KOPT-K1 (cell line): Measurements from ENCODE around the gene PEX5.

Experiments used
- H3K27ac ChIP-seq: fragments of 200-600 bp; sonication (generic); 2 replicates; pipeline ENCODE4 v1.5.1; 2016; ENCODE audit warnings: antibody characterized with exemption, mild to moderate bottlenecking, low read depth, low read length; ENCODE audit not compliant: poor library complexity, severe bottlenecking
- H3K36me3 ChIP-seq: fragments of 200-600 bp; sonication (generic); 2 replicates; pipeline ENCODE4 v1.5.1; 2017; ENCODE audit warnings: antibody characterized with exemption, mild to moderate bottlenecking, low read length, moderate library complexity; ENCODE audit not compliant: insufficient read depth
- H3K9me3 ChIP-seq: fragments of 200-600 bp; sonication (generic); 2 replicates; pipeline ENCODE4 v1.5.1; 2017; ENCODE audit warnings: antibody characterized with exemption, low read length, mild to moderate bottlenecking; ENCODE audit not compliant: insufficient read depth, poor library complexity, severe bottlenecking

The PEX5 gene

GRCh38 chr12:7189398-7190267 lies at the start of gene PEX5:
TSS of gene PEX5 (plus strand) at chr12:7189686. CDS start at chr12:7190378, 692 bp downstream.
- H3K36me3 ChIP-seq, result peaks cover 34% of the 10 kb centered on the region
- H3K27ac ChIP-seq, result peak within 1 kb of the TSS; percentile 96
- H3K9me3 ChIP-seq, result no peaks in the 10 kb centered on the region

- Histone ChIP-seq H3K36me3 (peaks cover 38% of the 10 kb centered on the region), H3K27ac (no peak overlapping the region), H3K9me3 (no peaks in the 10 kb centered on the region)
Observed at GRCh38 chr12:7141351-7142005, 48.0 kb upstream of the PEX5 start.

GRCh38 chr12:7142056-7142644 lies 47.3 kb upstream of the PEX5 start:
- Histone ChIP-seq H3K36me3 (peaks cover 32% of the 10 kb centered on the region; the same call in 1 of the 2 replicates), H3K9me3 (no peaks in the 10 kb centered on the region), H3K27ac (no peak overlapping the region)

DNA sequence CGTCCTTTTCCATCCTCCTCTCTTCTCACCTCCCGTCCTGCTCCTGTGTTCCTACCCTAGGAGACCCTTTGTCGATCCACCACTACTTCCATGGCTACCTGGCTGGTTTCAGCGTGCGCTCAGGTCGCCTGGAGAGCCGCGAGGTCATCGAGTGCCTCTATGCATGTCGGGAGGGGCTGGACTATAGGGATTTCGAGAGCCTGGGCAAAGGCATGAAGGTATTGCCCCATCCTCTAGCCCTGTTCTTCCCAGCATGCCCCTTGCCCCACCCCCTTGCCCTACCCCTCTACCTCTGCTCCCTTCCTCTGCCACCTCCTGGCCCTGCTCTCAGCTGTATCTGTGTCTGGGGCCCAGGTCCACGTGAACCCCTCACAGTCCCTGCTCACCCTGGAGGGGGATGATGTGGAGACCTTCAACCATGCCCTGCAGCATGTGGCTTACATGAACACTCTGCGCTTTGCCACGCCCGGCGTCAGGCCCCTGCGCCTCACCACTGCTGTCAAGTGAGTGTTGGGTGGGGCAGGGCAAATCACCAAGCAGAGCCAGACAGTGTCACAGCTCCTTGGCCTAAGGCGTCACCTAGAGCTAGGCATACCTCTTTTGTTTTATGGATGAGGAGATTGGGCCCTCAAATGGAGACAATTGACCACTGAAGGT lies 46.5 kb upstream of the PEX5 start:
- peaks cover 24% of the 10 kb centered on the region; the same call in 1 of the 2 replicates for H3K36me3 ChIP-seq
- no peak overlapping the region for H3K27ac ChIP-seq
- no peaks in the 10 kb centered on the region for H3K9me3 ChIP-seq

DNA sequence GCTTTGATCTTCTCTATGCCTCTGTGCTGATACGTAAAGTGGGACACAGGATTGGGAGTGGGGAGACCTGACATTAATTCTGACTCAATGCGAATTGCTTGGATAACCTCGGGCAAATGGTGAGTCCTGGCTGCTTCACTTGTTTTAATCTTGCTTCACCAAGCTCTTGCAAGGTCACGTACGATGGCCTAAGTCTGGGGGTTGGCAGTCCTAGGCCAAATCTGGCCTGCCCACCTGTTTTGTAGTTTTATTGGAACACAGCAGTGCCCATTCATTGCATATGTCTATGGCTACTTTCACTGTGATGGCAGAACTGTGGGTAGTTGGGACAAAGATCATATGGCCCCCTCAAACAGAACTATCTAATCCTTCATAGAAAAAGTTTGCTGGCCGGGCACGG lies 45.9 kb upstream of the PEX5 start:
- peaks cover 28% of the 10 kb centered on the region; the same call in 1 of the 2 replicates for H3K36me3 ChIP-seq
- H3K9me3 ChIP-seq, result no peaks in the 10 kb centered on the region
- H3K27ac ChIP-seq, result no peak overlapping the region

DNA sequence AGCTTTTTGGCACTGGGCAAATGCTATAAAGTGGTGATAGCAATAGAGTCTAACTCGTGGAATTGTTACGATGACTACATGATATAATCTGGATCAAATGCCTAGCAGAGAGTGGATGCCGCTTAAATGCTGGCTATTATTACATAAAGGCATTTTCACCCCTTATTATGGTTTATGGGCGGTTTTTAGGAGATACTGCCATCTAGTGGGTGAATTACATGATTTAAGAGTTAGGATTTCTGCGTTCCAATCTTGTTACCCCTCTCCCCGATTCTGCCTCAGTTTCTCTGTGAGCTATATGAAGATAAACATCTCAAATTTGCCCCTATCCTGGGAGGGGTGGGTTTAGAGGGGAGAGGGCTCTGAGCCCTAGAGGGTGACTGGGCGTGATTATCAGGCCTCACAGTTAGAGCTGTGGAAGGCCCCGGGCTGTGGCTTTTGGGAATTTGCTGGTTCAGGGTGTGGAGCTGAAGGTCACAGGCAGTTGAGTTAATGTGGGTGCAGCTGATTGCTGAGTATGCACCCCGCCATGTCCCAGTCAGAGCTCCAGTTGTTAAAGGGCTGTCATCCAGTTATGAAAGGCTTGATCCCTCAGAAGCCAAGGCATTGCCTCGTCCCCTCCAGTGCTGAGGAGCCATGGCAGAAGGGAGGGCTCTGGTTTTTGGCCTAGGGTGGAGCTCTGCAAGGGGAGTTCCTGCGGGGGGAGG lies 44.9 kb upstream of the PEX5 start:
- no peak overlapping the region for H3K27ac ChIP-seq
- peaks cover 38% of the 10 kb centered on the region for H3K36me3 ChIP-seq
- H3K9me3 ChIP-seq, result no peaks in the 10 kb centered on the region

GRCh38 chr12:7145671-7146070 lies 43.8 kb upstream of the PEX5 start:
- no peak overlapping the region for H3K27ac ChIP-seq

DNA sequence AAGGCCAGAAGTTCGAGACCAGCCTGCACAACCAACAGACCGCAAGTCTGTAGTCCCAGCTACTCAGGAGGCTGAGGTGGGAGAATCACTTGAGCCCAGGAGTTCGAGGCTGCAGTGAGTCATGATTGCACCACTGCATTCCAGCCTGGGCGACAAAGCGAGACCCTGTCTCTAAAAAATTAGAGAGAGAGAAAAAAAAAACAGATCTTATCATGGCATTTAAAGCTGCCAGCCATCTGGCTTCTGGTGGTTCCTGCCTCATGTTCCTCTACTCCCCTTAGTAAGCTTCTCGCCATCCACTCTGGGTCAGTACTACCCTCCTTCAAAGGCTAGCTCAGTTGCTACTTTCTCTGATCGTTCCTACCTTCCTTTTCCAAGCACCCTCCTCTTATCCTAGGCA lies 43.3 kb upstream of the PEX5 start:
- Histone ChIP-seq H3K36me3 (peaks cover 48% of the 10 kb centered on the region), H3K27ac (no peak overlapping the region), H3K9me3 (no peaks in the 10 kb centered on the region)

More at GRCh38 chr12:7145671-7146070, 43.8 kb upstream of the PEX5 start:
- H3K9me3 ChIP-seq, result no peaks in the 10 kb centered on the region
- peaks cover 45% of the 10 kb centered on the region for H3K36me3 ChIP-seq

DNA sequence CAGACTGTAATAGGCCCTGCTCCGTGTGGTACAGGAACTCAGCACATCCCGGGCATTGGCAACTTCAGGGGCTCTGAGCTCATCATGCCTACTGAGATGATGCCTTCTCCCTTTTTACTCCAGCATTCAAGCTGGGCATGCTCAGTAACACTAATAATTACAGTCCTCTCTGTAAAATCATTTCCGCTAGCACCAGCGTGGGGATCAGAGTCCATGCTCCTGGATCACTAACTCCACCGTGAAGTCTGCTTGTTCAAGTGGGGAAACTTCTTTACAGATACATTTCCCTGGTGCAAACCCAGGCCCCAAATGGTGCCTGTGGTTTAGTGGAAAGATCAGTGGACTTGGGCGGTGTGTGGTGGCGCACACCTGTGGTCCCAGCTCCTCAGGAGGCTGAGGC lies 42.6 kb upstream of the PEX5 start:
- Histone ChIP-seq H3K36me3 (peaks cover 47% of the 10 kb centered on the region), H3K9me3 (no peaks in the 10 kb centered on the region), H3K27ac (no peak overlapping the region)

DNA sequence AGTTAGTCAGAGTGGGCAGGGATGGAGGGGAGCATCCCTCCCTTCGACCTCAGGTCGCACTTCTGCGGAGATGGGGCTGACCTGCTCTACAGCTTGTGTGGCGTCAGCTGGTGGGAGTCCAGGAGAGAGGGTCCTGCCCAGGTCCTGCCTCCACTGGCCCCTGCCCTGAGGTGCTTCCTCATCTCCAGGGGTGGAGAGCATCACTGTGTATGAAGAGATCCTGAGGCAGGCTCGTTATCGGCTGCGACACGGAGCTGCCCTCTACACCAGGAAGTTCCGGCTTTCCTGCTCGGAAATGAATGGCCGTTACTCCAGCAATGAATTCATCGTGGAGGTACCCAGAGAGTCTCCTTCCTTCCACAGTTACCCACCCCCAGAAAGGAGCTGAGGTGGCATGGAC lies 39.1 kb upstream of the PEX5 start:
- H3K27ac ChIP-seq, result no peak overlapping the region
- H3K9me3 ChIP-seq, result no peaks in the 10 kb centered on the region
- H3K36me3 ChIP-seq, result peaks cover 35% of the 10 kb centered on the region

- no peak overlapping the region for H3K27ac ChIP-seq
- H3K9me3 ChIP-seq, result no peaks in the 10 kb centered on the region
- H3K36me3 ChIP-seq, result peaks cover 34% of the 10 kb centered on the region
Observed at GRCh38 chr12:7150841-7151240, 38.6 kb upstream of the PEX5 start.

DNA sequence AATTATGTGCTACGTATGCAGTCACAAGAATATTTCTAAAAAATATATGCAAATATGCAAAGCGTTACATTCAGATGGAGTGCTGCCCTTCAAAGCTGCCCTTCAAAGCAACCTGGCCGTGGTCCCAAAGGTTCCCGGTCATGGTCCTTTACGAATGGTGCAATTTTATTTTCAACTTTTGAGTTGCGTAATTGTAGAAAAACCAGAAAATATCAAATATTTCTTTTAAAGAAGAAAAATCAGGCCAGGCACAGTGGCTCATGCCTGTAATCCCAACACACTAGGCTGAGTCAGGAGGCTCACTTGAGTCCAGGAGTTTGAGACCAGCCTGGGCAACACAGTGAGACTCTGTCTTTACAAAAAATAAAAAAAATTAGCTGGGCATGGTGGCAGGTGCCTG lies 38.0 kb upstream of the PEX5 start:
- H3K36me3 ChIP-seq, result peaks cover 33% of the 10 kb centered on the region
- H3K9me3 ChIP-seq, result no peaks in the 10 kb centered on the region
- no peak overlapping the region for H3K27ac ChIP-seq

DNA sequence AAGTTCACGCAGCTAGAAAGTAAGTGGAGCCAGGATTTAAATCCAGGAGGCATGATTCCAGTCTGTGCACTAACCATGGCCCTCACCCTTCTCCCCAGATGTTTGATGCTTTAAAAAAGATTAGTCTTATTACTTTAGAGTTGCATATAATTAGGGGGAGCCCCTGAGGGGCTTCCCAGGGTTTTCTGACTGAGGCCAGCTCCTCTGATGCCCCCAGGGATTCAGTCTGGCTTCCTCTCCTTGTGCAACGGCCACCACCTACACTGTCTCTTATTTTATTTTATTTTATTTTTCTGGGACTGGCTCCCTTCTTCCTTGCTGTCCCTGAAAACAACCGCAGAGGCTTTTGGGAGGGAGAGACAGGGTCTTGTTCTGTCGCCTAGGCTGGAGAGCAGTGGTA lies 36.7 kb upstream of the PEX5 start:
- Histone ChIP-seq H3K27ac (no peak overlapping the region), H3K36me3 (peaks cover 33% of the 10 kb centered on the region)

DNA sequence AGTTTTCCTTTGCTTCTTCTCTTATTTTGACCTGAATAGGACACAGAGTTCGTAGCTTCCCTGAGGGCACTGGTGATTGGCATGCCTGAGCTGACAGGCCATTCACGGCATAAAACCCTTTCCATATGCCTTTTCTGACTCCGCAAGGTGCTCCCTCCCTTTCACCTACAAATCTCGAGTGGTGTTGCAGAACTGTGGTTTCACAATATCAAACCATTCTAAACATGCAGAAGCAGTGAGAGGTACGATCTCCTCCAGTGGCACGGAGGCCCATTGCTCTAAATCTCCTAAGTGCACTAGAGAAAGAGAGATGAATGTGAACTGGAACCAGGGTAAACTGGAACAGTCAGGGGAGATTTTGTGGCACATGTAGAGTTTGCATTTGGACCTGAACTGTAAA lies 35.4 kb upstream of the PEX5 start:
- Histone ChIP-seq H3K27ac (no peak overlapping the region), H3K36me3 (peaks cover 24% of the 10 kb centered on the region), H3K9me3 (no peaks in the 10 kb centered on the region)

More for the DNA sequence above, 36.7 kb upstream of the PEX5 start:
- no peaks in the 10 kb centered on the region for H3K9me3 ChIP-seq
